LNCaP clone FGC (cell line): ENCODE data around the gene SH3GLB2.
"Not testable (repeated sequence)": the region's sequence is repeated elsewhere in the genome, so short reads cannot be mapped to it uniquely, and the experiment has no call there.

Experiments used
- DNase-seq: peaks from one replicate; pipeline ENCODE4 v3.0.0-alpha.2; 2011; ENCODE audit warnings: low read depth
- H3K4me3 ChIP-seq: 2 replicates; pipeline ENCODE4 v1.5.1; 2011; ENCODE audit warnings: mild to moderate bottlenecking, low read depth, low read length, control low read depth
- CTCF ChIP-seq: IDR thresholded peaks from 2 replicates; pipeline ENCODE4 v1.5.1; 2012; ENCODE audit warnings: mild to moderate bottlenecking; ENCODE audit not compliant: control insufficient read depth, insufficient read depth; ENCODE audit errors: extremely low read depth

The SH3GLB2 gene

GRCh38 chr9:129007035-129007765 lies 20.9 kb downstream of the SH3GLB2 start:
- no peak for TF ChIP-seq CTCF
- no peak for DNase-seq

GRCh38 chr9:129006328-129007034 lies 21.6 kb downstream of the SH3GLB2 start:
- TF ChIP-seq CTCF: peak; percentile 96
- H3K4me3 ChIP-seq: no peak overlapping the region
- DNase-seq: no peak

More at GRCh38 chr9:129007035-129007765, 20.9 kb downstream of the SH3GLB2 start:
- no peak overlapping the region for H3K4me3 ChIP-seq

- H3K4me3 ChIP-seq: no peak overlapping the region
- no peak for DNase-seq
- TF ChIP-seq CTCF: no peak
Observed at GRCh38 chr9:129005336-129005997, 22.7 kb downstream of the SH3GLB2 start.

GRCh38 chr9:129004173-129004572 lies 24.0 kb downstream of the SH3GLB2 start:
- not testable (repeated sequence) for DNase-seq, H3K4me3 ChIP-seq

GRCh38 chr9:129002992-129003391 lies 25.1 kb downstream of the SH3GLB2 start:
- no peak for DNase-seq
- TF ChIP-seq CTCF: no peak
- H3K4me3 ChIP-seq: no peak overlapping the region

GRCh38 chr9:129001504-129002325 lies 26.4 kb downstream of the SH3GLB2 start:
- TF ChIP-seq CTCF: no peak
- no peak for DNase-seq
- H3K4me3 ChIP-seq: no peak overlapping the region

GRCh38 chr9:128999581-129000206 lies 28.4 kb downstream of the SH3GLB2 start:
- TF ChIP-seq CTCF: no peak
- no peak overlapping the region for H3K4me3 ChIP-seq
- no peak for DNase-seq
